GM21528 (cell line): ENCODE results near the gene LAG3.

Experiments used
- ATAC-seq: cut with Tn5 transposase; IDR thresholded peaks from one replicate; pipeline ENCODE4 v1.9.1; 2021; ENCODE audit warnings: mild to moderate bottlenecking, moderate library complexity; ENCODE audit not compliant: unreplicated experiment, low FRiP score

Gene LAG3

DNA sequence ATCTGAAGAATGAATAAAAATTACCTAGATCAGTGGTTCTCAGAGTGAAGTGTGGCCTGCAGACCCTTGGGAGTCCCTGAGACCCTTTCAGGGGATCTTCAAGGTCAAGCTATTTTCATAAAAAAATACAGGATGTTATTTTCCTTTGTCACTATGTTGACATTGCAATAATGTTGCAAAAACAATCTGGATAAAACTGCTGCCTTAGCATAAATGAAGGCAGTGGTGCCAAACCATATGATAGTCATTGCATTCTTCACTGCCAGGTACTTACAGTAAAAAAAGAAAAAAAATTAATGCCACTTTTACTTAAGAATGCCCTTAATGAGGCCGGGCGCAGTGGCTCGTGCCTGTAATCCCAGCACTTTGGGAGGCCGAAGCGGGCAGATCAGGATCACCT lies 15.0 kb downstream of the LAG3 start:
- no peak for ATAC-seq

DNA sequence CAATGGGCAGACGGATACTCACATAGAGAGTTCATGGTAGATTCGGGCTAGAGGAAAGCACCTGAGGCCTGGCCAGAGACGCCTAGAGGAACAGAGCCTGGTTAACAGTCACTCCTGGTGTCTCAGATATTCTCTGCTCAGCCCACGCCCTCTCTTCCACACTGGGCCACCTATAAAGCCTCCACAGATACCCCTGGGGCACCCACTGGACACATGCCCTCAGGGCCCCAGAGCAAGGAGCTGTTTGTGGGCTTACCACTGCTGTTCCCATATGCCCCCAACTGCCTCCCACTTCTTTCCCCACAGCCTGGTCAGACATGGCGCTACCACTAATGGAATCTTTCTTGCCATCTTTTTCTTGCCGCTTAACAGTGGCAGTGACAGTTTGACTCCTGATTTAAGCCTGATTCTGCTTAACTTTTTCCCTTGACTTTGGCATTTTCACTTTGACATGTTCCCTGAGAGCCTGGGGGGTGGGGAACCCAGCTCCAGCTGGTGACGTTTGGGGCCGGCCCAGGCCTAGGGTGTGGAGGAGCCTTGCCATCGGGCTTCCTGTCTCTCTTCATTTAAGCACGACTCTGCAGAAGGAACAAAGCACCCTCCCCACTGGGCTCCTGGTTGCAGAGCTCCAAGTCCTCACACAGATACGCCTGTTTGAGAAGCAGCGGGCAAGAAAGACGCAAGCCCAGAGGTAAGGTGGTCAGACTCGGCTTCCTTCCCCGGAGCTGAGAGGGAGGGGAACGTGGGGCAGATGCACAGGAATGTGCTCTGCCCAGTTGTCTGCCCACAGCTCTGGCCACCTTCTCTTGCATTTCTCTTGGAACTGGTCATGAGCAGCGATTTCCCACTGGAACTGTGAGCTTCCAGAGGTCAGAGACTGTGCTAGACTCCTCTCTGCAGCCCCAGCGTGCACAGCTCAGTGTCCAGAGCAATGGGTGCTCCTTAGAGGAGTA lies 16.9 kb downstream of the LAG3 start, which contains the start of gene CD4:
Gene CD4, plus strand, starts transcription at position 557 of the 953 bp plus-strand sequence. CDS start 10,611 bp downstream, outside the sequence.
- no peak for ATAC-seq

DNA sequence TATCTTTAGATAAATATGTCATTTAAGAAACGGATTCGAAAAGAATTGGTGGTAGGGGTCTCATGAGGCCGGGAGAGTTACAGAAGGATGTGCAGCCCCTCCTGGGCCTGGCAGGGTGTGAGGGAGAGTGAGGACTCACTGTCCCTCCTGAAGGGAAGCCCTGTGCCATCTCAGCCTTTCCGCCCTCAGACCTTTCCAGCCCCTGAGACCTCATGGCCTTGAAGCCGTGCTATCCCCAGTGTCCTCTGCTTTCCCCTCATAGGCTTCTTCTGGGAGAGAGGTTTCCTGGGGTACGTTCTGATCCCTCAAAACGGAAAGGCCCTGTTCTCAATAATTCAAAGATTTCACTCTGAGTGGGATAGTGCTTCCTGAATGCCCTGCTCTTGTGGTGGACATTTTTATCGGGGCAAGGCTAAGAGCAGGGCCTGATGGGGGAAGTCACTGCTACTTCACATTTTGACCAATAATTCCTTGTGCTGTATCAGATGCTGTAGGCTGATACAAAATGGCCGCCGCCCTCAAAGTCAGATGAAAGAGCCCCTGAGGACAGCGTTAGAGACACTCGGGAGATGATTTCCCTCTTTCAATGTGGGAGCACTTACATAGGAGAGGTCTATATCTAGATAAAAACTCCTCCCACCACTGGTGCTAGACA lies 18.3 kb downstream of the LAG3 start:
- no peak for ATAC-seq

DNA sequence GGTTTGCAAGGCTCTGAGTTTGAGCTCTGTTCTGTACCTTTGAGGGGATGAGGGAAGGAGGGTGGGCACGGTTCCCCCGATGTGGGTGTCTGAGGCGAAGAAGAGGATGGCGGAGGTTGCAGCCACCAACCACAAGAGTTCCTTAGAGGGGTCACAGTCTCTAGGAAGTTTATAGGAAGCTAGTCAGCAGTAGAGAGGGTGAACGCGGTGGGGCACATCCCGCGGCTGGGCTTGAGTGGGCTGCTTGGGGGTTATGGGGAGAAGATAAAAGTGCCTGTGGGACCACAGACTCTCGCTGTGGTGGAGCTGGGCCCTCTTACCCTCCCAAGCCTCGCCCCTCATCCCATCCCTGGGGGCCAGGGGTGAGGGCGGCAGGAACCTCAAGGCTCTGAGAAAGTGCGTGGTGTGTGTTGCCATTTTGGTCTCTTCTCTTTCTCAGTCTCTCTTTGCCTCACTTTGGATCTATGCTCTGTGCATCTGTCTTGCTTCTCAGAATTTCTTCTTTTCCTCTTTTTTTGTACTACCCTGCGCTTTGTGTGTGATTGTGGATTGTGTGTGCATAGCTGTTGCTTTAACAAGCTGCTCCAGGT lies 19.7 kb downstream of the LAG3 start:
- ATAC-seq = no peak

DNA sequence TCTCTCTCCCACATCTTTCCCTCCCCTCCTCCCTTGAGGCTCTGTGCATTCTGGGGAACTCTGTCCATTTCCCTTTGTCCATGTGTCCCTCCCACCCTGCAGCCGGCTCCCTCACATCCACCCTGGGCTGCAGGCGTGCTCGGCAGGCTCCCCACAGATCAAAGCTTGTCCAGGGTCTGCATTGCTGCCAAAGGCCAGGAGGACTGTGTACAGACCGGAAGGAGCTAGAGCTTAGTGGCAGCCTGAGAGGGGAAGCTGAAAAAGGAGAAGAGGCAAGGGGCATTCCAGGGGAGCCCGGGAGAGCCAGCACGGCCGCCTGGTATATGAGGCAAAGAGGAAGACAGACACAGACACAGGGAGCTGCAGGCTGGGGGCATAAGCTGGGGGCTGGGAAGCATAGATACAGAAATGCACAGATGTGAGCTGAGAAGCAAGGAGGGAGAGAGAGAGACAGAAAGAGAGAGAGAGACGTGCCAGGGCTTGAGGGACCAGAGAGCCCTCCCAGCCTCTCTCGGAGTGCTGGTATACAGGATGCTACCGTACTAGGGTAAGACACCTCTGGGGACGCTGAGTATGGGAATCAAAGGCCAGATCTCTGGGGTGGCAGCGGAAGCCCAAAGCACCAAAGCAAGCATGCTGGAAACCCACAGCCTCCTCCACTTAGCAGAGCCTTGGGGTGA lies 20.3 kb downstream of the LAG3 start:
- no peak for ATAC-seq

DNA sequence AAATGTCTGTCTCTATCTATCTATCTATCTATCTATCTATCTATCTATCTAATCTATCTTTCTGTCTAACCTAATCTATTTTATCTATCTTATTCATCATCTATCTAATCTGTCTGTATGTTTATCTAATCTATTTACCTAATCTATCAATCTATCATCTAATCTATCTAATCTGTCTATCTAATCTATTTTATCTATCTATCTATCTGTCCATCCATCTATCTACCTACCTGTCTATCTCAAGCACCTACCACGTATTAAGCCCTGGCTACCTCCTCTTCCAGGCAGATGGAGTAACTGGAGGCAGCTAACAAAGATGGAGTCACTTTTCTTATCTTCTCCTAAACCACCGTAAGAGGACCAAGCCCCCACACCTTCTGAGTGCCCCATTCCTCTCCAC lies 22.8 kb downstream of the LAG3 start:
- no peak for ATAC-seq

DNA sequence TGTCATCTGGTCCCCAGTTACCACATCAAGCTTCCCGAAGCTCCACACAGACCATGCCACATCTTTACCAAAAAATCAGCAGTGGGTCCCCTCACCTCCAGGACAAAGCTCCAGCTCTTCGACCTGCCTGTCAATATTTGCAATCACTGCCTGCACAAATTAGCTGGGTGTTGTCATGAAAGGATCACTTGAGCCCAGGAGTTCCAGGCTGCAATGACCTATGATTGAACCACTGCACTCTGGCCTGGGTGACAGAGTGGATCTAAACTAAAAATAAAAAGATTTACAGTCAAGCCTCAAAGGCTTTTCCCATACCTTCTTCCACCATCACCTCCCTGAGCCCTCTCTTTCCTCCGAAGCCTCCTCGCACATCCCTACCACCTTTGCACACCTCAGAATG lies 24.3 kb downstream of the LAG3 start:
- ATAC-seq = no peak

DNA sequence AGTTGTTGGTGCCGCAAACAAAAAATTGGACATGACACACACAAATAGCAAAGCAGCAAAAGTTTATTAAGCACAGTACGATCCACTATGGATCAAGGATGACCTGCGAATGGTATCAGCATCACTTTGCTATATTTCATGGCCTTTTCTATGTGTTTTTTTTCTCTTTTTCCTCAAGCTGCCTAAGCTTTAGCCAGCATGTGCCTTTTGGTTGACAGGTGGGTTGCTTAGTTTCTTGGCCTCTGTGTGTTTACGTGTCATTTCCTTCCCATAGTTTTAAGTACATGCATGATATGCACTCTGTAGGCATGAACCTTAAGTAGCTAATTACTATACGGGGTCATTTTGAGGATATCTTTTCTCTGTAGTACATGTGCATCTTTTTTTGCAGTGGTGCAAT lies 26.8 kb downstream of the LAG3 start:
- ATAC-seq = no peak

DNA sequence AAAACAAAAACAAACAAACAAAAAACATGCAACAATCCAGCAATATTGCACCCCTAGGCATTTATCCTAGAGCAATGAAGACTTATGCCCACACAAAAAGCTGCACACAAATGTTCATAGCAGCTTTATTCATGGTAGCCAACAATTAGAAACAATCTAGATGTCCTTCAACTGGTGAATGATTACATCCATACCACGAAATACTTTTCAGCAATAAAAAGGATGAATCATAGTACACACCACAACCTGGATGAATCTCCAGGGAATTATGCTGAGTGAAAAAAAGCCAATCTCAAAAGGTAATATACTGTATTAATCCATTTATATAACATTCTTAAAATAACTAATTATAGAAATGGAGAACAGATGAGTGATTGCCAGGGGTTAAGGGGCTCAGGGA lies 34.9 kb downstream of the LAG3 start:
- ATAC-seq = no peak

DNA sequence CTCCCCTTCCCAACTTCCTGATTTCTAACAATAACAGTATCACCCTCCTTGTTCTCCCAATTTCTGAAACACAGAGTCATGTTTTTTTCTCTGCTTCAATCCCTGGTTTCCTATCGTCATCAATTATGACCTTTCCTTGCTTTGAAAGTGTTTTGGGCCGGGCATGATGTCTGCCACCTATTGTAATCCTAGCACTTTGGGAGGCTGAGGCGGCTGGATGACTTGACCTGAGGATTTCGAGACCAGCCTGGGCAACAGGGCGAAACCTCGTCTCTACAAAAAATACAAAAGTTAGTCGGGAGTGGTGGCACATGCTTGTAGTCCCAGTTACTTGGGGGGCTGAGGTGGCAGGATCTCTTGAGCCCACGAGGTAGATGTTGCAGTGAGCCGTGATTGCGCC lies 36.7 kb downstream of the LAG3 start:
- no peak for ATAC-seq

DNA sequence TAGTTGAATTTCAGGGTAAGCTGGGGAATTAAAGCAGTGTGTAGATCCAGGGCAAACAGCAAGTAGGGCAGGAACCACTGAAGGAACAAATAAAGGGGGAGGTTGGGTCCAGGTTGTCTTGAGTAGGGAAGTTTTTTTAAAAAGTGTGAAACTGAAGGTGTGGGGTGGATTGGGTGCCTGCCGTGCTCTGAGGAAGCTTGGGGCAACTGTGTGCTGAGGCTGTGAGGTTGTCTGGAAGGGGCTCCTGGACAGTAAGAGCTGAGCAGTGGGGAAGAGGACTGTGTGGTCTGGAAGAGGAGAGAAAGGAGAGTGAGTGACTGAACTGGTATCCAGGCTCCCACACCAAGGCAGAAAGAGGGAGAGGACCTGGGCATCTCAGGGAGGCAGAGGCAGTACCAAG lies 38.4 kb downstream of the LAG3 start:
- no peak for ATAC-seq

DNA sequence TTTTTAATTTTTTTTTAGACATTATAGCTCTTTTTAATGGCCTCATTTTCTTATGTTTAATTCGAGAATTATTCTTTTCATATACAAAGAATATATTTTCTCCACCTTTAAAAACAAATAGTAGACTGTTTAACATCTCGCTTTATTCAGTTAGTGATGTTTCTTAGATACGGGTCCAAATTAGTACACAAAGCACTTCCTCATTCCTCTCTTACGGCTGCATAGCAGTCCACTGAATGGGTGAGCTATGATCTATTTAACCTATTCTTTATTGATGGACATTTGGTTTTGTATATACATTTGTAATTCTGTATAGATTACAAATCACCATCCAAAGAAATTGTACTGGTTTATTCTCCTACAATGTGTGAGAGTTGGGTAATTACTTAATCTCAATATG lies 41.0 kb downstream of the LAG3 start:
- no peak for ATAC-seq

DNA sequence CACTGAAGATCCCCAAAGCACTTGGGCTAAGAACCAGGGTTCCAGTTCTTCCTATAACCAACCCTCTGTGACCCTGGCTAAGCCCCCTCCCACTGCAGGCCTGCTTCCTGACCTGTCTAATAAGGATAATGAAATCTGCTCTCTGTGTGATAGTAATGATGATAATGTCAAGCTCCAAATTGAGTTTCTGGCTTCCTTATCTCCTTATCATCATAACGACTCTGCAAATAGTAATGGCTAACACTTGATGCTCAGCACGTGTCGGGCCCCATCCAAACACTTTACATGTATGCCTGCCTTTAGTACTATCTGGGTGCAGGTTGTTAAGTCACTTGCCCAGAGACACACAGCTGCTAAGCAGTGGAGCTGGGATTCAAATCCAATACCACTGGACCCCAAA lies 44.3 kb downstream of the LAG3 start:
- ATAC-seq = no peak

DNA sequence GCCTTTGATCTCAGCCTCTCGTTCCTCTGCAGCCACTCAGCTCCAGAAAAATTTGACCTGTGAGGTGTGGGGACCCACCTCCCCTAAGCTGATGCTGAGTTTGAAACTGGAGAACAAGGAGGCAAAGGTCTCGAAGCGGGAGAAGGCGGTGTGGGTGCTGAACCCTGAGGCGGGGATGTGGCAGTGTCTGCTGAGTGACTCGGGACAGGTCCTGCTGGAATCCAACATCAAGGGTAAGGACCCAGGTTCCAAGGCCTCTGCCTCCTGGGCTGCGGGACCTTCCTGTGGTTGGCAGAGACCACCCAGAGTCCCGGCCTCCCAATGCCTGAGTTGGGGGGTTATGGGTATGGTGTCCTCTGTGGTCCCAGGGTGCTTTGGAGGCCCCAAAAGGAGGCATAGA lies 44.8 kb downstream of the LAG3 start:
- ATAC-seq = no peak

DNA sequence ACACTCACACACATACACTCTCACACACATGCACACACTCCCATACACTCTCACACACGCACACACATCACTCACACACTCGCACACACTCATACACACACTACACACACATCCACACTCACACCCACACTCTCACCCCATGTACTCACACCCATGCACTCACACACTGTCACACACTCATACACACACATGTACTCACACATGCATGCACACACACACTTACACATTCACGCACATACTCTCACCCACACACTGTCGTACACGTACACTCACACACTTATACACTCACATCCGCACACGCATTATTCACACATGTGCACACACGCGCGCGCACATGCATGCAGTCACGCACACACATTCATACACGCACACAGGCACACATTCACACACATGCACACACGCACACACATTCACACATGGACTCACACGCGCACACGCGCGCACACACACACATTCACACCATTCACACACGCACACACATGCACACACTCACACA lies 45.4 kb downstream of the LAG3 start:
- ATAC-seq = no peak

DNA sequence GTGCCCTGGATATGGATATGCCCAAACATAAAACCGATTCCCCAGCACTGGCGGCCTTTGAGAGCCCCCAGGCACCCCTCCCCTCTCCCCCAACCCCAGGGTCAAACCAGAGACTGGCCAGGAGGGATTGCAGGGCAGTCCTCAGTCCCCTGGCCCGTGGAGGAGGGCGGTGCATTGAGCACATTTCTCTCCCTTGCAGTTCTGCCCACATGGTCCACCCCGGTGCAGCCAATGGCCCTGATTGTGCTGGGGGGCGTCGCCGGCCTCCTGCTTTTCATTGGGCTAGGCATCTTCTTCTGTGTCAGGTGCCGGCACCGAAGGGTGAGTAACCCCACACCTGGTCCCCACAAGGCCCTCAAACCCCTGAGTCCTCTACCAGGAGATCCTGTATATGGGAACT lies 45.9 kb downstream of the LAG3 start:
- ATAC-seq = no peak

DNA sequence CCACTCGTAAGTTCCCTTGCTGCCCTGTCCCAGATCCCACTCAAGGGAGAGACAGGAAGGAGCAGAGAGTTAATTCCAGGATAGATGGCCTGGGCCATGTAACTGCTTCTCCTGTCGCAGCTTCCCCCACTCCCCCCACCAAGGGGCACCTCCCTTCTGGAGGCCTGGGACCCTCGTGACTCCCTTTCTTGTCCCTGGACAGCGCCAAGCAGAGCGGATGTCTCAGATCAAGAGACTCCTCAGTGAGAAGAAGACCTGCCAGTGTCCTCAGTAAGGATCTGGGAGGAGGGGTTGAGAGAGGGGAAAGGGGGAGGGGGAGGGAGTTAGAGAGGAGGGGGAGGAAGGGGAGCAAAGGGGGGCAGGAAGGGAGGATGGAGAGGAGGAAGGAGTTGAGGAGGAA lies 46.3 kb downstream of the LAG3 start:
- ATAC-seq = no peak

DNA sequence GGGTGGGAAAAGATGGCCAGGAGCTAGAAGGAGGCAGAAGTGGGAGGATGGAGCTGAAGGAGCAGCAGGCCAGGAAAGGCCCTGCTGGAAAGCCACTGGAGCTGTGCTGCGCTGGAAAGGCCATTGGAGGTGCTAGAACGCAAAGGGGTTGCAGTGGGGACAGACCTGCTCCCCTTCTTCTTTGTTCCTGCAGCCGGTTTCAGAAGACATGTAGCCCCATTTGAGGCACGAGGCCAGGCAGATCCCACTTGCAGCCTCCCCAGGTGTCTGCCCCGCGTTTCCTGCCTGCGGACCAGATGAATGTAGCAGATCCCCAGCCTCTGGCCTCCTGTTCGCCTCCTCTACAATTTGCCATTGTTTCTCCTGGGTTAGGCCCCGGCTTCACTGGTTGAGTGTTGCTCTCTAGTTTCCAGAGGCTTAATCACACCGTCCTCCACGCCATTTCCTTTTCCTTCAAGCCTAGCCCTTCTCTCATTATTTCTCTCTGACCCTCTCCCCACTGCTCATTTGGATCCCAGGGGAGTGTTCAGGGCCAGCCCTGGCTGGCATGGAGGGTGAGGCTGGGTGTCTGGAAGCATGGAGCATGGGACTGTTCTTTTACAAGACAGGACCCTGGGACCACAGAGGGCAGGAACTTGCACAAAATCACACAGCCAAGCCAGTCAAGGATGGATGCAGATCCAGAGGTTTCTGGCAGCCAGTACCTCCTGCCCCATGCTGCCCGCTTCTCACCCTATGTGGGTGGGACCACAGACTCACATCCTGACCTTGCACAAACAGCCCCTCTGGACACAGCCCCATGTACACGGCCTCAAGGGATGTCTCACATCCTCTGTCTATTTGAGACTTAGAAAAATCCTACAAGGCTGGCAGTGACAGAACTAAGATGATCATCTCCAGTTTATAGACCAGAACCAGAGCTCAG lies 47.0 kb downstream of the LAG3 start:
- ATAC-seq = no peak

DNA sequence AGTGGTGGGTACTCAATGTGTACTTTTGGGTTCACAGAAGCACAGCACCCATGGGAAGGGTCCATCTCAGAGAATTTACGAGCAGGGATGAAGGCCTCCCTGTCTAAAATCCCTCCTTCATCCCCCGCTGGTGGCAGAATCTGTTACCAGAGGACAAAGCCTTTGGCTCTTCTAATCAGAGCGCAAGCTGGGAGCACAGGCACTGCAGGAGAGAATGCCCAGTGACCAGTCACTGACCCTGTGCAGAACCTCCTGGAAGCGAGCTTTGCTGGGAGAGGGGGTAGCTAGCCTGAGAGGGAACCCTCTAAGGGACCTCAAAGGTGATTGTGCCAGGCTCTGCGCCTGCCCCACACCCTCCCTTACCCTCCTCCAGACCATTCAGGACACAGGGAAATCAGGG lies 47.8 kb downstream of the LAG3 start:
- no peak for ATAC-seq
